Thyroid gland (tissue), 4 donors: ENCODE measurements around the gene CDYL.

ENCODE experiments used
- CTCF ChIP-seq, 6 experiments: fragments of 200-600 bp in 3 of 6; fragments of 450-650 bp in 3 of 6; sonication (generic) in 3 of 6; IDR thresholded peaks; one replicate each; pipeline ENCODE4 v1.5.1; 2016 to 2019; ENCODE audit warnings: antibody characterized with exemption in 6 of 6, mild to moderate bottlenecking in 2 of 6, inconsistent platforms in 1 of 6, moderate library complexity in 1 of 6
- POLR2A ChIP-seq, 2 donors: fragments of 450-650 bp; IDR thresholded peaks; one replicate each; pipeline ENCODE4 v1.6.1; 2017; ENCODE audit warnings: antibody characterized with exemption in 2 of 2, mild to moderate bottlenecking in 2 of 2, moderate library complexity in 1 of 2

GRCh38 chr6:4947716-4948115 lies 171.5 kb downstream of the CDYL start:
- TF ChIP-seq CTCF (IDR thresholded peaks at IDR 0.05) (no peak), POLR2A (IDR thresholded peaks at IDR 0.05) (no peak)
